Activated CD4-positive, CD25-positive, alpha-beta regulatory T cell (primary cell): ENCODE data around the gene CWC15.
A peak's percentile ranks its signal among the peaks of the same experiment; 100 is the strongest.
"Not testable (repeated sequence)": the region's sequence is repeated elsewhere in the genome, so short reads cannot be mapped to it uniquely, and the experiment has no call there.

ENCODE experiments used
- DNase-seq, 4 experiments: peaks; one replicate each; lab custom pipeline; 2025; lab: John Stamatoyannopoulos, UW

The CWC15 gene

GRCh38 chr11:94954753-94955152 is 18.6 kb downstream of the CWC15 start:
- DNase-seq, result no peak

DNA sequence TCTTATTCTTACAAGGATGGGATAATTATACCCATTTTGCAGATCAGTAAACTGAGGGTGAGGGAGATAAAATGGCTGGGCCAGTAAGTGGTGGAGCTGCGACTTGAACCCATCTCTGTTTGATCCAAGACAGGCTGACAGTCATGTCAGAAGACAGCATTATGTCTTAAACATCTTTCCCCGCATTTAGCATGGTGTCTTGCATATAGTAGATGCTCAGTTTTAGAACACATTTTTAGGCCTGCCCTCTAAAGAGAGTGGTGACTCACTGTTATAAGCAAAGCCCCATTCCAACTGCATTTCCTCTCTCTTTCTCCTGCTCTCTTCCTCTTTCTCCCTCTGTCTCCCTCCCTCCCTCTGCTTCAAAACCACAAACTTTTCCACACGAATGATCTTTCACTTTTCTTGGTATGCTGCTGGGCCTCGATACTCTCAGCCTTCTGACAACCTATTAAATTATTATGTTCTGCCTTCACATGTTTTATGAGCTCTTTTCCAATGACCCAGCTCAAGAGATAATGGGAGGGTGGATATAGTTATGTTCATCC is 25.2 kb downstream of the CWC15 start:
- DNase-seq, result no peak

GRCh38 chr11:94946812-94947211 is 26.5 kb downstream of the CWC15 start:
- DNase-seq, result no peak

- no peak for DNase-seq
These were observed 32.2 kb downstream of the CWC15 start for GRCh38 chr11:94941131-94941530.

DNA sequence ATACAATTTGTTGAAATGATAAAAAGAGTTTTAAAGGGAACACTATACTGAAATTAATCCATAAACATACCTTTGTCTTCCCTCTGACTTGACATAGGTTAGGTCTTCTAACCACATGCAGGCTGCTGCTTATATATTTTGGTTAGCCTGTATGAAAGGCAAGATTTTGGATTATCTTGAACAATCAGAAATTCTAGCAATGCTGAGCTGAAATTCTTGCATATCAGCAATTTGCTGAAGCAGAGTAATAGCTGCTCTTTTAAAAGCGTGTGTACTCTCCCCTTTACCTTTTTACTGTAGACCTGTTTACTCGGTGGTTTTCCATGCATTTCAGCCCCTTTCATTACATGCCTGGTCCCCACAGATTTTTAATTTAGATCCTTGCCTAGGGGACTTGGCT is 34.0 kb downstream of the CWC15 start:
- no peak for DNase-seq

DNA sequence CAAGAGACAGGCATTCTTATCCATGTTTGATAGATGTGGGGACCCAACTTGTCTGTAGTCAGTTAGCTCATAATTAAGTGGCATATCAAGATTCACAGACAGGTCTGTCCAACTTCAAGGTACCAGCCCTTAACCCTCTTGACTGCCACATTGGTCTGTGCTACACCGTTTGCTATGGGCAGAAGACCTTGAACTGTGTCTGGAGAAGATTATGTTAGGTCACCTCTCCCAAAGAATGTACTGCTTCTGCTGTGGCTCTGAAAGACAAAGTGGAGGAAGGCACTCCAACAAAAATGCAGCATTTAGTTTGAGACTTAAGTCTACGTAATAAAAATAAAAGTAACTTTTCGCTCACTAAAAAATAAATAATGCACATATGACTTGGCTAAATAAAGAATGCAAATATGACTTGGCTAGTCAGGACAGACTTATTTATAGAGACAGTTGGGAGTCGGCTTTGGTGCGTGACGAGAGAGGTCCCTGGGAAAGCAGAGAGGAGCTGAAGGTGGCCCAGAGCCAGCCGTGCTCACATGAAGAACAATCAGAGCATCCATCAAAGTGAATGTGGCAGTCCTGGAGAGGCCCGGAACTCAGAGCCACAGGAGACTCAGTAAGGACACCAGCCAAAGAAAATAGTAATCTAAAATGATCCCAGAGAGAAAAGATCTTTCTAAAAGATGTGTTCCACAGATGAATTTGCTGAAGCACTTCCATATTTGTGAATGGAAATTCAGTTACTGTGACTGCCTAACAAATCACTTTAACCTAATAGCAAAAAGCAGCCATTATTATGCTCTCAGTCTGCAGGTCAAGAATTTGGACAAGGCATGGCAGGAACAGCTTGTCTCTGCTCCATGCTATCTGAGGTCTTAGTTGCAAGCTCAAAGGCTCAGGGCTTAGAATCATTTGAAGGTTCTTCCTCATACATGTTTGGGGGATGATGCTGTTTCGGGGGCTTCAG is 35.0 kb downstream of the CWC15 start:
- no peak for DNase-seq

- no peak for DNase-seq
These were observed 38.5 kb downstream of the CWC15 start for GRCh38 chr11:94934846-94935245.

GRCh38 chr11:94934362-94934761 is 39.0 kb downstream of the CWC15 start:
- no peak for DNase-seq

- no peak for DNase-seq
These were observed 39.9 kb downstream of the CWC15 start for GRCh38 chr11:94933223-94934130.

GRCh38 chr11:94932503-94932902 is 40.9 kb downstream of the CWC15 start:
- no peak for DNase-seq

DNA sequence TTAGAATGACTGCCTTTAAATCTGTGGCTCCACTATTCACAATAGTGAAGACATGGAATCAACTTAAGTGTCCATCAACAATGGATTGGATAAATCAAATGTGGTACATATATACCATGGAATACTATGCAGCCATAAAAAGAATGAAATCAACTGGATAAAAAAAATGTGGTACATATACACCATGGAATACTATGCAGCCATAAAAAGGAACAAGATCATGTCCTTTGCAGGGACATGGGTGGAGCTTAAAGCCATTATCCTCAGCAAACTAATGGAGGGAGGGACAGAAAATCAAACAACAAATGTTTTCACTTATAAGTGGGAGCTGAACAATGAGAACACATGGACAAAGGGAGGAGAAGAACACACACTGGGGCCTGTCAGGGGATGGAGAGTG is 41.3 kb downstream of the CWC15 start:
- not testable (repeated sequence) for DNase-seq

- no peak for DNase-seq
These were observed 45.0 kb downstream of the CWC15 start for GRCh38 chr11:94928117-94928990.

GRCh38 chr11:94926698-94927237 is 46.6 kb downstream of the CWC15 start:
- DNase-seq, result no peak

DNA sequence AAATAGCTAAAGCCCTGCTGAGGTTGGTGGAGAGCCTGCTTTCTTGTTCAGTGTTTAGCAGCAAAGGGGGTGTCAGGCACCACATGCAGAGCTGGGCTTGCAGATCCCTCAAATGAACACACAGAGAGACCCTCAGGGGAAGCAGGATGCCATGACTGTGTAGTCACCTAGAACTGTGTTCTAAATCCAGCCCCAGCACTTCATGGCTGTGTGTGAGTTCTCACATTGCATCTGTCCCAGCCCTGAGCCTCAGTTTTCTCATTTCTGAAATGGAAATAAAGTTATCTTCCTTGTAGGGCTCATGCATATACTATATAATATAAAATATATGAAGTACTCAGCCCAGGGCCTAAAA is 47.1 kb downstream of the CWC15 start:
- no peak for DNase-seq

DNA sequence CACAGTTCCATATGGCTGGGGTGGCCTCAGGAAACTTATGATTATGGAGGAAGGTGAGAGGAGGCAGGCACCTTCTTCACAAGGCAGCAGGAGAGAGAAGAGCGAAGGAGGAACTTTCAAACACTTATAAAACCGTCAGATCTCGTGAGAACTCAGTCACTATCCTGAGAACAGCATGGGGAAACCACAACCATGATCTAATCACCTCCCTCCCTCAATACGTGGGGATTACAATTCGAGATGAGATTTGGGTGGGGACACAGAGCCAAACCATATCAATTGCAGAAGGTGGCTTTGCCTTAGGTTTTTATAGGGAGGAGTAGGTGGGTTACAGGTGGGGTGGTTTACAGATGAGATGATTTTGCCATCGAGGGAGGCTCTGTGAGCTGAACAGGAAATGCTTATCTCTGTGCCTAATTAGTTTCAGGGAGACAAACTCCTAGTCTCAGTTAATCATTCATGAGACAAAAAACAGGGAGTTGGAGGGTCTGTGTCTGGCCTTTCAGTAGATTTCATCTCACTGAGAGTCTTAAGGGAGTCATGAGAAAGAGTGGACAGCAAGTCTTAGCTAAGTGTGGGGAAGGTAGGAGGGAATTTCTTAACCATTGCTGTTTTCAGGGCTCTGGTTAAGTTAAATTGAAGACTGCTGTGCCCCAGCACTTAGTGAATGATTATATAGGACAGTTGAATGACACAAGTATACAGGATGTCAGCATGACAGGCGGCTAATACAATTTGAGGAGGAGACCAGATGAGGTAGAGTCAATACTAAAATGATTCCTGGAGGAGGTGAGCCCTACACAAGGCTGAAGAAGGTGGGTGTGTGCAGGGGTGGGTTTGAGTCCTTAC is 47.7 kb downstream of the CWC15 start:
- no peak for DNase-seq

GRCh38 chr11:94924612-94925011 is 48.7 kb downstream of the CWC15 start:
- DNase-seq, result peak in 1 of 4 experiments; percentile 19

DNA sequence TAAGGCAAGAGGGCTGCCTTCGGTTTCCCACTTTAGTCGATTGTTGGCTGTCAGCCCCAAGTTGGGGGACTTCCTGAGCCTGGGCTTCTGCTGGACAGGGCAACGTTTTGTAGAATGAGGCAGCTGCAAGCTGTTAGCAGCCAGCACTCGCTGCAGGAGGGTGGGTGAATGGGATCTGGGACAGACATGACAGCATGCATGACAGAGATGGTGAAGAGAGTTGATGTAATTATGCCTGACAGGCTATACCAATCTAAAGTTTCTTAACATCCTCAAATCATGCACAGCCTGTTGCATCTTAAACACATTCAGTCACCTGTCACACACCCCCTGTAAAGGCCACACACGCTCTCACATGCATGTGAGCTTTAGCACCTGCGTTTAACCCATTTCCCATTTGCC is 49.2 kb downstream of the CWC15 start:
- no peak for DNase-seq

- no peak for DNase-seq
These were observed 50.4 kb downstream of the CWC15 start for GRCh38 chr11:94923004-94923334.

DNA sequence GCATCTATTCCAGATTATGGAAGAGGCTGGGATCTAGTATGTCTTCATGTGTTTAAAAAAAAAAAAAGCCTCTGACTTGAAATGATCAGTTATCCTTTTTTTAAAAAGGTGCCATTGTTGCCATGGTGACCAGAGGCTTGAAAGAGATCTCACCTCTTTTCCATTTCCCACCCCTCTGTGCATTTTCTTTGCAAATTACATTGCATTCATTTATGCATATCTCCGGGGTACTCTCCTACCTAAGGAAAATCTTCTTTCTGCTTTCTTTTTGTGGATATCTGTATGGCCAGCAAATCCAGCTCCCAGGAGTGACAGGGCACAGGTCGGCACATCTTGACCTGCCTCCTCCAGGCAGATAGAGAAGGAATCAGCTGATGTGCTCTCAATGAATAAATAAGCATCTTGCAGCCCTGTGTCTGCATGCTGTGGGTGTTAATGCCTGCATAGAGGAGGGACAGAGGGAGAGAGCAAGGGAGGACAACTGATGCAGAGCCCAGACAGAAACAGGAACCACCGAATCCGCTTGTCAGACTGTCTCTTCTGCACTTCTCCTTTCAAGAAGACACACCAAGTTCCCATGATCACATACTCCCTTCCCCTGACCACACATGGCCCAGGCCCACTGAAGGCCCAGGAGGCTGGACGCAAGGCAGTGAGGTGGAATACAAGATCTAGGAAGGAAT is 50.9 kb downstream of the CWC15 start:
- no peak for DNase-seq

GRCh38 chr11:94920311-94920710 is 53.0 kb downstream of the CWC15 start:
- no peak for DNase-seq
